Measurements from ENCODE around the gene ALDH8A1. TPM values are rescaled to one million over a fixed set of nuclear protein-coding genes. Genes with fewer than 3 reads are reported as not detected.

ALDH8A1 gene
- total RNA-seq, 1 donor from 2014 or later = 0.16 TPM

DNA sequence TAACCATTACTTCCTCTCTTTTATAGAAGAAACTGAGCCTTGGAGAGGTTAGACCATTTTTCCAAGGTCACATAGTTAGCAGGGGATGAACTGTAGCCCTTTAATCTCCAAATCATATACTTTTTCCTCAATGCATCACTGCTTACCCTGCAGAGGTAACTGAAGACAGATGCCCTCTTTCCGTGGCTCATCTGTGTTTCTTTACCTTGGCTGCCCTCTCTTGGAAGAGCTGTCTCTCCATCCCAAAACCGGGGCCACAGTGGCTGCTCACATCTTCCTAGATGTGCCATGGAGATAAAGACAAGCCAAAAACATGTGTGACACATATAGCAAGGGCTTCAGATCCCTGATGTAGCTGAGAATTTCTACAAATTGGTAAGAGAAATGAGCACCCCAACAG, 581 bp upstream of the ALDH8A1 start:
- no peak for ATAC-seq

DNA sequence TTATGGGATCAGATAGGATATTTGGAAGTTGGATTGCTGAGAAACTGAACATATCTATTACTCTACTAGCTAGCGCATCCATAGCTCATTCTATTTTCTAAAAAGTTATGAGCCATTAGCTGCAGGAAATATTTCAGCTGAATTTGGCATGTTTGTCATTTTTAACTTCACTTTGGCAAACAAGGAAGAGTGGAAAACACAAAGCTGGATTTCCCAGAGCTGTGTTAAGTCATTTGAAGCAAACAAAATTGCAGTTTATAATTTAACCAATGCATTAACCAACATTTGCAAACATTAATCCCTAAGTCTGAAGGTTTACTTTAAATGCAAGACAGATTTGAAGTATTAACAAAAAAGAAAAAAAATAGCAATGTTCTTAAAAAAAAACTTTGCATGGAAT, 1.2 kb downstream of the ALDH8A1 start:
- ATAC-seq = no peak

DNA sequence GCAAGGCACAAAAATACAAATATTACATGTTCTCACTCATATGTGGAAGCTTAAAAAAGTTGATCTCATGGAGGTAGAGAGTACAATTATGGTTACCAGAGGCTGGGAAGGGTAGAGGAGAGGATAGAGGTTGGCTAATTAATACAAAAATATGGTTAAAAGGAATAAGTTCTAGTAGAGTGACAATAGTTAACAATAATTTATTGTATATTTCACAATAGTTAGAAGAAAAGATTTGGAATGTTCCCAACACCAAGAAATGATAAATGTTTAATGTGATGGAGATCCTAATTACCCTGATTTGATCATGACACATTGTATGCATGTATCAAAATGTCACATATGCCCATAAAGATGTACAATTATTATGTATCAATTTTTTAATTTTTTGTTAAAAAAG, 1.8 kb downstream of the ALDH8A1 start:
- no peak for ATAC-seq

- no peak for ATAC-seq
Measured at GRCh38 chr6:134945045-134945444, 4.9 kb downstream of the ALDH8A1 start.

DNA sequence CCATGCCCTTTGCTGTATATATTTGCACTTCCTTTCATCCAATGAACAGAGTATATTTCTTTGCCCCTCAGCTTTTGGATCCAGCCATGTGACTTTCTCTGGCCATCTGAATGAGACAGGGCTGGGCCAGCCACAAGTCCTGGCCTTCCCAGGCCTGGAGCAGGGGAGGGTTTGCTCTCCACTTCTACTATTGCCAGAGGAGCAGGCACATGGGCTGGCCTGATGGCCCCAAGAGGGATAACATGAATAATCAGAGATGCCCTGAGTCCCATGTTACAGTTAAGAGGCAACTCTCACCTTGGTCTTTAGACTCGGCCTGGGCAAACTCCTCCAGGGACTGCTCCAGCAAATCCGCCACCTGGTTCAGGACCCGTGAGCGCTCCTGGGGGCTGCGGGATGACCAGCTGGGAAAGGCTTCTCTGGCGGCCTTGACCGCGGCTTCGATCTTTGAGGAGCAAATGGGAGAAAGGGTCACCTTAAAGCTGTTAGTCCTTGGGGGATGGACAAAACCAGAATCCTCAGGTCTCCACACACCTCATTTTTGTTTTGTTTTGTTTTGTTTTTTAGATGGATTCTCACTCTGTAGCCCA, 6.3 kb downstream of the ALDH8A1 start:
- no peak for ATAC-seq

GRCh38 chr6:134938896-134939295, 11.0 kb downstream of the ALDH8A1 start:
- no peak for ATAC-seq

DNA sequence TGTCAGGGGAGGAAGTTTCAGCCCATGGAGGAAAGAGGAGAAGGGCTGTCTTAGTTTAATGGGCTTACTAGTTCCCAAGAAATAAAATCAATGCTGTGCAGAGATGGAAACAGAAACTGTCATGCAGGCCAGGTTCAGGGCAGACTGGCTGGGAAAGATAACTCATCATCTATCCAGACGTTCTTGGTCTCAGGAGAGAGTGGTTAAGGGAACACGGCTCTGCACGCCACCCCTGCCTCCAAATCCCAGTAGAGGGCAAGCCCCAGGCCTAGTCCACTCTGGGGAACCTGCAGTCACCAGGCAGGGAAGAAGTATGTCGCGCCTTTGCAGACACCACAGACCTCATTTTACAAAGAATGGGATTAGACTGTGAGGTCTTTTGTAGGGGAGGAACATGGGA, 12.5 kb downstream of the ALDH8A1 start:
- no peak for ATAC-seq

GRCh38 chr6:134936931-134937330, 13.0 kb downstream of the ALDH8A1 start:
- no peak for ATAC-seq

GRCh38 chr6:134936476-134936875, 13.4 kb downstream of the ALDH8A1 start:
- no peak for ATAC-seq

GRCh38 chr6:134934793-134935485, 15.0 kb downstream of the ALDH8A1 start:
- no peak for ATAC-seq

- ATAC-seq = no peak
Measured at GRCh38 chr6:134932535-134933470, 17.1 kb downstream of the ALDH8A1 start.

GRCh38 chr6:134932098-134932497, 17.8 kb downstream of the ALDH8A1 start:
- ATAC-seq = no peak

DNA sequence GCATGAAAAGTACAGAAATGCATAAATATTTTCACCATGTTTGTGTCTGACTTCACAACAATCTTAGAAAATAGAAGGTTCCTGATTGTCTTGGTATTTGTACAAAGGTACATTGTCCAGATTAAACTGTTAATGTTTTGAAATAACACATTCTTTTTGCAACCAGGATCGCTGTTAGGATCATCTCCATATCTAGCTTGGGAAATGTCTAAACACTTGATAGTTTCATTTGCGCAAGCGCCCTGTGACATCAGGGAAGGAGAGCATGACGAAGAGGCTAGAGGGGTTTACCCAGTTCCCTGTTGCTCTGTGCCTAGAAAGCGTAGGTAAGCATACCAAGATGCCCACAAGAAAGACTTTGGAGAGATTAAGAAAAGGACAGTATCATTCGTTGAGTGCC, 19.4 kb downstream of the ALDH8A1 start:
- no peak for ATAC-seq

DNA sequence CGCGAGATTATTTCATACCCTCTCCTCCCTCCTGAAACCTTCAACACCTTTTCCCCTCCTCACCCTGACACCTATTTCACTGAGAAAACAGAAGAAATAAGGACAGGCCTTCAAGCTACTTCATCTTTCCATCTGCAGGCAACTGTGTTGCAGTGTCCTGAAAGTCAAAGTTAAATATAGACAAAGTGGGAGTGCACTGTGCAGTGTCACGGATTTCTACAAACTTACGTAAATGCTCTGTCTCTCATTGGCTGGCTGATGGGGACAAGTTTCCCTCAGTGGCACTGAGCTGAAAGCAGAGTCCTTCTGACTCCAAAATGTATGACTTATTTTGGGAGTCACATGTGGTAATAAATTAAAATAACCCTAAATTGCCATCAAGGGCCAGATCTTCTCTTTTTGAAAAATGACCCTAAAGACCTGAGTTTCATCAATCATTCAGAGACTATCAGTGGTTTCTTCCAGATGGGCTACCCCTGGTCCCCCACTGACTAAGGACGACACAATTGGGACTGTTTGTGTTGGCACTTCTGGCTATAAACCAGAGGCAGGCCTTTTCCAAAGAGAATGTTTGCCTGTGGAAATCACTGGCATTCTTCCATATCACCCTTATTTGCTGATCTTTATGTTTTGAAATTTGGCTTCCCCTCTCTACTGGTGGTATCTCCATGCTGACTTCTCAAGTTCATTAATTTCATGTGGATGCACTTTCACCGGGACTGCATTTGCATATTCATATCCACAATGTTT, 21.6 kb downstream of the ALDH8A1 start:
- ATAC-seq = no peak

DNA sequence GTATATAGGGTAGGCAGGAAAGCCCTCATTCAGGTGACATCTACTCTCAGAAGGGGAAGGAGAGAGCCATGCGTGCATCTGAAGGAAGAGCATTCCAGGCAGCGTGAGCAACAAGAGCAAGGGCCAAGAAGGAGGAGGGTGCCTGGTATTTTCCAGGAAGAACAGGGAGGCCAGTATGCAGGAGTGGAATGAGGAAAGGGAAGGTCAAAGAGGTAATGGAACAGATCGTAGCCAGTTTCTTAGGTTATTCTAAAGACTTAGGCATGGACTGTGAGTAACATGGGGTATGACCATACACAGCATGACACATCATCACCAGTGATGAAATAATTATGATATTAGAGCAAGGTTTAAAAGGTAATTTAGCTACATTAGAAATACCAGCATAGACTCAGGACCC, 24.1 kb downstream of the ALDH8A1 start:
- ATAC-seq = peak; percentile 94

- ATAC-seq = no peak
Measured at GRCh38 chr6:134921721-134922261, 28.1 kb downstream of the ALDH8A1 start.

GRCh38 chr6:134921276-134921675, 28.6 kb downstream of the ALDH8A1 start:
- no peak for ATAC-seq

GRCh38 chr6:134920422-134920821, 29.5 kb downstream of the ALDH8A1 start:
- ATAC-seq = no peak

GRCh38 chr6:134918418-134918961, 31.4 kb downstream of the ALDH8A1 start:
- no peak for ATAC-seq

DNA sequence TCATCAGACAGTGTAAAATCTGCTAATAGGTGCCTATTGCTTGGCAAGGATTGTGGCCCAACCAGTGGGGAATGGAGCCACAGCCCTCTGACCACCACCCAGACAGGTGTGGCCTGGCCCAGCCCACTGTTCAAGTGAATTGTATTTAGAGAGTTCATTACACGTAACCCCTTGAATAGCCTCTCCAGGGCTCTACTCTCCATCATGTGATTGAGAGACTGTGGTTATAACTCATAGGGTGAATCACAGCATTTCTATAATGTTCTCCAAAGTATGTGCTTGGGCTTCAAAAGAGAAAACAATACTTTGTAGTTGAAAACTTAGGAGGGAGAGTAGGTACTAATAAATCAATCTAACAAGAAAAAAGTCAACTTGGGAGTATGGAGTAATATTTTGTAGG, 38.4 kb downstream of the ALDH8A1 start:
- ATAC-seq = peak; percentile 79

DNA sequence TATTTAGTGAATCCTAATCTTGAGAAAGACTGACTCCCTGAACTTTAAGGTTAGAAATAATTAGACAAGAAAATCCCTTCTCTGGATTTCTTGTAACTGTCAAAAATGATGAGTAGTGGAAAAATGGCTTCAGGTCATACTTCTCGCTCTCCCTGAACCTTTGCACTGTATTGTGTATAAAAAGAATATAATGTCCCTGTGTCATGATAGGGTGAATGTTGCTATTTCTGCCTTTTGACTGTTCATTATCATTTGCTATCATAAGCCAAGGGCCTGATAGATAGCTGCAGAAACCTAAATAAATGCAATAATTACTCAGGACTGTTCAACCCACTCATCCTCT, 39.3 kb downstream of the ALDH8A1 start:
- ATAC-seq = no peak

Measured in esophagus mucosa (tissue), 1 donor.